Skin epidermis (tissue), 12 donors: ENCODE measurements around the gene MAD1L1.

Source experiments
- H3K27ac ChIP-seq, 21 experiments: fragments of 200-600 bp; sonication (generic) in 11 of 21; one replicate each; pipeline ENCODE4 v1.5.0; 2020; ENCODE audit warnings: mild to moderate bottlenecking in 3 of 21, inconsistent platforms in 2 of 21, moderate library complexity in 2 of 21
- H3K4me3 ChIP-seq, 7 experiments: fragments of 200-600 bp; sonication (generic) in 2 of 7; one replicate each; pipeline ENCODE4 v1.5.0; 2020; ENCODE audit warnings: inconsistent platforms in 2 of 7, mild to moderate bottlenecking in 2 of 7, moderate library complexity in 1 of 7

The MAD1L1 gene

DNA sequence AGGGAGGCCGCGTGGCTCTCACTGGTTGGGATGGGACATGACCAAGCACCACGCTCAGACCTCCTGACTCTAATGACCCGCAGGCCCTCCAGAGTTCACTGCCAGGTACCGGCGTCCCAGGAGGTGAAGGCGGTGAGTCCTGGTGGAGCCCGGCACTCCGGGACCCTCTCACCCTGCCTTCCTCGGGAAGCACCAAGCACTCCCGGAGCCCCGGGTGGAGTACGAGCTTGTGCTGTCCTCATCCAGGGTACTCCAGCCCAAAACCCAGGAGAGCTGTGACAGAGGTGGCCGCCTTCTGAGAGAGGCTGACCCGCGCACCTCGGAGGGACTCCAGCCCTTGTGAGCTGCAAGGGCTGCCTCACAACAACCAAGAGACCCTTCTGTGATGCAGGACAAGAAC, 9.4 kb downstream of the MAD1L1 start:
- no peak overlapping the region for H3K27ac ChIP-seq
- no peak overlapping the region for H3K4me3 ChIP-seq

DNA sequence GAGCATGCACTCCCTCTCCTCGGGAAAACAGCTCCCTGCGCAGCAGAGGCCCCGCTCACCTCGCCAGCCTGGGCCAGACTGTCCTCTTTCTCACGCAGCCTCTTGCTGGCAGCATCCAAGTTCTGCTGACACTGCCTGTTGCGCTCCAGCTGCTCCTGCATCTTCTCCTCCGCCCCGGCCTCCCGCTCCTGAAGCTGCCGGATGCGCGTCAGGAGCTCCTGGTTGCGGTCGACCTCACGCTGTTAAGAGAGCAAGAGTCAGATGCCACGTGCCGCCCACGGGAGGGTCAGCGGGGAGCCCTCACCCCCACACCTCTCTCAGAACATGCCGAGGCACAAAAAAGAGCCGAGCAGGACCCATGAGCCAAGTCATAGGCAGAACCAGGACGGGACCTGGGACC, 10.2 kb downstream of the MAD1L1 start:
- Histone ChIP-seq H3K27ac (no peak overlapping the region), H3K4me3 (no peak overlapping the region)

DNA sequence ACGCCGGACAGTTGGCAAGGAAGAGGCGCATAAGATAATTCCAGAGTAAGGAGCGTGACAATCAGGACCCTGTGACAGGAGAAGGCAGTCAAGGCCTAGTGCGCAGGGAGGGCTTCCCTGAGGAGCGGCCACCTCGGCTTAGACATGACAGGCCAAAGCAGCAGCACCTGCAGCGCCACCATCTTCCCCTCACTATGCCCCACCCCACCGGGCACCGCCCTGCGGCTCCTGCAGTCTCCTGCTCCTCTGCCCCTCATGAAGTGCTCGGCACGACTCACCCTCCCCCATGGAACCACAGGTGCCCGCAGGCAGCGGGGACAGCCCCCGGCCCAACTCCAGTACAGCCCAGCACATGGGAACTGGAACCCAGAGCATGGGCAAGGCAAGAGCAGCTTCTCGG, 11.8 kb downstream of the MAD1L1 start:
- H3K4me3 ChIP-seq, result no peak overlapping the region
- H3K27ac ChIP-seq, result no peak overlapping the region

DNA sequence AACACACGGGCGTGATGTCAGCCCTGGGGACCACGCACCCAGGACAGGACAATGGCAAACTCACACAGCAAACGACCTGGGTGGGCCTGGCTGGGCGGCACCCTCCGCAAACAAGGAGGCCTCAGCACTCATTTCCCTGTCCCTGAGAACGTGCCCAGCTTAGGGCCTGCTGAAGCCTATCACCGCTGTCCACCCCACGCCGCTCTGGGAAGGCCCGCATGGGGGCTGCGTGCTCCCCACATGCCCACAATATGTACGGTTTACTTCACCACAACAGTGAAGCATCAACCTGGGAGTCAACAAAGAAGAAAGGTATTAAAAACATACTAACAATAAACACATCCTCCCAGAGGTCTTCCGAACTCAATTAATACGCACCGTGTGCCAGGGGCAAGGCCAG, 12.2 kb downstream of the MAD1L1 start:
- Histone ChIP-seq H3K27ac (no peak overlapping the region), H3K4me3 (no peak overlapping the region)

DNA sequence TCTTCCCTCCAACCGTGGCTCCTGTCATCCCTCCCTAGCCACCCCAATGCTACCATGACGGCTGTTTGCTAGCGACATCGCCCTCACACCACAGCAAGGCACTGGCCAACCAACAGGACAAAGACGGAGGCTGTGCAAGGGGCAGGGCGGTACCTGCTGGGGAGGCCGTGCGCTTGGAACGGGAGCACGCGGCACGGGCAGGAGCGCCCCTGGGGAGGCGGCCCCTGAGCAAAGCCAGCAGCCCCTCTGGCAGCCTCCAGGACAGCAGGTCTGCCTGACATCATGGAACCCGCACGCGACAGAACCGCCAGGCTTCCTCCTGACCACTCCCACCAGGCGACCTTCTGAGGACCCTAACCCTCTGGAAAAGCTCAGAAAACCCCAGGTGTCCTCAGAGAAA, 12.7 kb downstream of the MAD1L1 start:
- Histone ChIP-seq H3K27ac (no peak overlapping the region), H3K4me3 (no peak overlapping the region)

DNA sequence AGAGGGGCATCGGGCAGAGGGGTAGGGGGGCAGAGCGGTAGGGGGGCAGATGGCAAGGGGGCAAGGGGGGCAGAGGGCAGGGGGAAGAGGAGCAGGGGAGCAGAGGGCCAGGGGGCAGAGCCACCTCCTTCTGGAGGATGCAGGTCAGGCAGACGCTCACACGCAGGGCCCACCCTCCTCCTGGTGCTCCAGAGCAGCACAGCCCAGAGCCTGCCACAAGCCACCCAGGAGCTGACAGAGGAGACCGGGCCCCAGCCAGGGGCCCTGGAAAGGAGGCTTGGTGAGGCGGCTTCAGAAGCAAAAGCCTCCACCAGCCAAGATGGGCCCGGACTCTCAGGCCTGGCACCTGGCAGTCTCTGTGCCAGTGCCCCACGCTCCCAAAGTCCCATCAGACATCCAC, 13.1 kb downstream of the MAD1L1 start:
- H3K4me3 ChIP-seq, result no peak overlapping the region

DNA sequence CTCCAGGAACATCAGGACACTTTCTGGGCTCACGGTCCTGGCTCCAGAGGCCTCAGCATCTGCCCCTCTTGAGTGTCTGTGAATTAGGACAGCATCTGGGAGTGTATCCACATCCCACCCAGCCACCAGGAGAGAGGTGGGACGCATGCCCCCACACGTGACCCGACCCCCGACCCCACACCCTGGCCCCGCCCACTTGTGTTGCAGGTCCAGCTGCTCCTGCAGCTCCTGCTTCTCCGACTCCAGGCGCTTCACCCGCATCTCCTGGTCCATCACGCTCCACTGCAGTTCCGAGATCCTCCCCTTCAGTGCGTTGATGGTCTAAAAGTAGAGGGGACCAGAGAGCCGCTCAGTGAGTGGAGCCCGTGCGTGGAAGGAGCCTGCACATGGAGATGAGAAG, 13.6 kb downstream of the MAD1L1 start:
- no peak overlapping the region for H3K4me3 ChIP-seq

More for the DNA sequence above, 13.1 kb downstream of the MAD1L1 start:
- H3K27ac ChIP-seq, result no peak overlapping the region

DNA sequence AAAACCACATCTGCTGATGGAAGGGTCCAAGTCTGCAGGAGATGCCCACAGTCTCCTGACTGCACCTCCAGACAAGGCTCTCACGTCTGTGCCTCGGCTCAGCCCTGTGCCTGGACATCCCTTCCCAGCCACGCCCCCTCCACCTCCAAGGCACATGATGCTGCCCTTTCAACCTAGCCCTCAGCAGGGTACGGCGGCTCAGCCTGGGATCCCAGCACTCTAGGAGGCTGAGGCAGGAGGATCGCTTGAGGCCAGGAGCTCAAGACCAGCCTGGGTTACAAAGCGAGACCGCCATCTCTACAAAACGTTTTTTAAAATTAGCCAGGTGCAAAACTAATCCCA, 14.3 kb downstream of the MAD1L1 start:
- no peak overlapping the region for H3K4me3 ChIP-seq

More for the DNA sequence above, 13.6 kb downstream of the MAD1L1 start:
- no peak overlapping the region for H3K27ac ChIP-seq

DNA sequence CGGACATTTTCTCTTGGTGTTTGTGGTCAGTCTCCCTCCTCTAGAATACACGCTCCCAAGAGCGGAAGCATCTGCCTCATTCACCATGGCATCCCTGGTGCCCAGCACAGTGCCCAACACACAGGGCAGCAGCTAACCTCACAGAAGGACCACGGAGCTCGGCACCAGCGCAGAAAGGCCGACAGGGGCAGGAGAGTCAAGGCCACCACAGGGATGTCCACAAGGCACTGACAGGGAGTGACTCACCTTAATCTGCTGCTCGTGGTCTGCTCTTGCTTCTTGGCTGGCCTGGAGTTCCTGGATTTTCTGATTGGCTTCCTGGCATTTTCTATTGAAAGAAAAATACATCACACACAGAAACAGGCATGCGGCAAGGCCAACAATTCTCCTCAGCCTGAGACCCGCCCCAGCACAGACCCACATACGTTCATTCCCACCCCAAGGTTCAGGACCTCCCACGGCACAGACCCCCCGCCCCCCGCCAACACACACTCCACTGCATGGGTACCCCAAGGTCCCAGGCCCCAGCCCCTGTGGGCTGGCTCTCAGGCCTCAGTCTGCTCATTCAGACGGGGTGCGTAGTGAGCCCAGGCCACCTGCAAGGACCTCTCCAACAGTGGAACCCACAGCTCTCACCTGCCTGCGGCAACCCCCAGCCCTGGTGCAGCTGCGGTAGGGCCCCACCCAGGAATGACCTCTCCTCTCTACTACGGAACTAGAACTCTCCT, 14.9 kb downstream of the MAD1L1 start:
- H3K4me3 ChIP-seq, result no peak overlapping the region

More for the DNA sequence above, 14.3 kb downstream of the MAD1L1 start:
- no peak overlapping the region for H3K27ac ChIP-seq

DNA sequence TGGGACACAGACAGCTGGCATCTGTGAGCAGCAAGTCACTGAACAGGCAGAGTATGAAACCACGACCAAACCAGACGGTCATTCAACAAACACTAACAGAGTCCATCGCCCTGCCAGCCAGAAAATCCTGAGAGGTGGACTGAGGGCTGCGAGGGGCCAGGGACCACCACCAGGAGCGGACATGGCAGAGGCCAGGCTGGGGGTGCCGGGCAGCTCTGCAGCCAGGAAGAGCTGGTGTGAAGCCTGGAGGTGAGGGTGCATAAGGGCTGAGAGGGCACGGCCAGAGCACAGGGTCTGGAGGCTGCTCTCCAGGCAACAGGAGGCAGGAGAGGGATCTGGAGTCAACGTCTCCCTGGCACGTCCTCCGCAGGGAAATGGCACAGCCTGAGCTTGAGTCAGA, 15.5 kb downstream of the MAD1L1 start:
- Histone ChIP-seq H3K4me3 (no peak overlapping the region), H3K27ac (no peak overlapping the region)

More for the DNA sequence above, 14.9 kb downstream of the MAD1L1 start:
- no peak overlapping the region for H3K27ac ChIP-seq

DNA sequence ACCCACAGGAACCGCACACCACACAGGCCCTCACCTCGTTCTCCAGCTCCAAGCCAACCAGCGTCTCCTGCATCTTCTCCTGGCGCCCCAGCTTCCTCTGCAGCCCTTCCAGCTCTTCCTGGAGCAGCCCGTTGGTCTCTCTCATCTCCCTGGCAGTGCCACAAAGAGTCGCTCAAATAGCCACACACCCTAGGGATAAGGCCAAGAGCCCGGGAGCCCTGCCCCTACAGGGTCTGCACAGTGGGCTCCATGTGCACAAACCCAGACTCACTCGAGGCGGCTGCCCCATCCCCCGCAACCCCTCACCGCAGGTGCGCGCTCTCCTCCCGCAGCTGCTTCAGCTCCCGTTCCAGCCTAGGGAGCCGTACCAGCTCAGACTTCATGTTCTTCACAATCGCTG, 16.9 kb downstream of the MAD1L1 start:
- Histone ChIP-seq H3K27ac (no peak overlapping the region), H3K4me3 (no peak overlapping the region)

DNA sequence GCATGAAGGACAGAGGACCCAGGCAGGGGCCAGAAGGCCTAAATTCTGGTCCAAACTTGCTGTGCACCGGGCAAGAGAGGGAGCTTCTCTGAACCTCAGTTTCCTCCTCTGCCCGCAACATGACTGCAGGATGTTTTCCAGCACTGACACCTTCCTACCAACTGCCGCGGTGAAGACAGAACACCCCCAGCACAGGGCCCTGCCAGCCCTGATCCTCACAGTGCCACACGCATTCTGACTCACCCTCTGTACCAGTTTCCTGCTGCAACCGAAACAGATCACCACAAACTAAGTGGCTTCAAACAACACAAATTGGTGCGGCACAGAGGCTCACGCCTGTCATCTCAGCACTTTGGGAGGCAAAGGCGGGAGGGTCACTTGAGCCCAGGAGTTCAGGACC, 18.1 kb downstream of the MAD1L1 start:
- Histone ChIP-seq H3K27ac (peak overlapping the region in 1 of 21 experiments; percentile 55), H3K4me3 (no peak overlapping the region)

DNA sequence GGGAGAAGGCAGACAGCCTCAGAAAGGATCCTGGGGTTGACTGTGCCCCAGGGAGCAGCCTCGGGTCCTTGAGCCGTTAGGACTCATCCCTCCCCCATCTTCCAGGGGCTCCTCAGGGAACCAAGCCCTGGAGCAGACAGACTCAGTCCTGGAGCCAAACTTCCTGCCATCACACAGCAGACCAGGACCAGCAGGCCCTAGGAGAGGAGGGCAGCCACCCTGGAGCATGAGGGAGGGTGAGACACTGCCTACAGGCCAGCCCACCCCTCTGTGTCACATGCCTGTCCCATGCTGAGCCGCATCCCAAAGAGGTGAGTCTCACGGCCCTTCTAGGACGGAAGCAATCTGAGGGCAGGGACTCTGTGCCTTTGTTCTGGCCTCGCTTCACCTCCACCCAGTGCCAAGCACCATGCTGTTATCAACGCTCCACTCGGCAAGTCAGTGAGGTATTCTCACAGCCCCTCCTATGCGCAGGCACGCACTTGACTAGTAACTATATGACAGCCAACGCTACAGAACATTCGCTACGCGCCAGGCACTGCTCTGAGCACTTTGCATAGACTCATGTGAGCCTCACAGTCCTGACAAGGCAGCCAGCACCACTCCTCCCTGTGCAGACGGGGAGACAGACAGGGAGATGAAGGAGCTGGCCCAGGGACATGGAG, 19.1 kb downstream of the MAD1L1 start:
- H3K4me3 ChIP-seq, result no peak overlapping the region
- peak overlapping the region in 1 of 21 experiments; percentile 55 for H3K27ac ChIP-seq

DNA sequence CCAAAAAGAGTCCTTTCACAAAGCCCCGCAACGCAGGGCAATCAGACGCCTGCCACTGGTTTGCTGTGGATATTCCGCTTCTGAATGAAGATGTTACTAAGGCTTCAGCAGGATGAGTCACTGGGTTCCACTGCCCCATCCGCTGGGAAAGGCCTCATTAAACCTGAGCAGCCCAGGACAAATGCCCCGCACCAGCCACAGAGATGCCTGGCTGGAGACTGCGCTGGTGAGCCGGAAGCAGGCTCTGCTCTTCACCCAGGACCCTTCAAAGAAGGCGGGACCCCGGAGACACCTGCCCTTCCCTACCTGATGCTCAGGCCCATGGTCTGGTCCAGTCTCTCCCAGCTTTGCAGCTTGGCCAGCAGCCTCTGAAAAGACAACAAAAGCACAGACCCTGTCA, 19.8 kb downstream of the MAD1L1 start:
- no peak overlapping the region for H3K4me3 ChIP-seq
- H3K27ac ChIP-seq, result no peak overlapping the region

DNA sequence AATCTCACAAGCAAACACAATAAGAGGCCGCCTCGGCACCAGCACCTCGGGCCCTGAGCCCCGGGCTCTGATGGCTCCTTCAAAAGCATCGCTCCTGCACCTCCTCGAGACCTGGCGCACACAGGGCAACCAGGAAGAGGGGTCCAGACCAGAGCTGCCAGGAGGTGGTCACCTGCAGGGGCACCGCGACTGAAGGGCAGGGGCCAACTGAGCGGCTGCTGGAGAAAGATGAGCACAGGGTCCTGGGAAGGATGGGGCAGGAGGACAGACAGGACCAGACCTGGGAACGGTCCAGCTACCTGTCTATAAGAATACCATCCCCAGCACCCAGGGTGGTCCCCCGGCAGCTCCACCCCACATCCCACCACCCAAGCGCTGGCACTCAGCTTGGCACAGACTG, 20.8 kb downstream of the MAD1L1 start:
- H3K4me3 ChIP-seq, result no peak overlapping the region
- no peak overlapping the region for H3K27ac ChIP-seq

DNA sequence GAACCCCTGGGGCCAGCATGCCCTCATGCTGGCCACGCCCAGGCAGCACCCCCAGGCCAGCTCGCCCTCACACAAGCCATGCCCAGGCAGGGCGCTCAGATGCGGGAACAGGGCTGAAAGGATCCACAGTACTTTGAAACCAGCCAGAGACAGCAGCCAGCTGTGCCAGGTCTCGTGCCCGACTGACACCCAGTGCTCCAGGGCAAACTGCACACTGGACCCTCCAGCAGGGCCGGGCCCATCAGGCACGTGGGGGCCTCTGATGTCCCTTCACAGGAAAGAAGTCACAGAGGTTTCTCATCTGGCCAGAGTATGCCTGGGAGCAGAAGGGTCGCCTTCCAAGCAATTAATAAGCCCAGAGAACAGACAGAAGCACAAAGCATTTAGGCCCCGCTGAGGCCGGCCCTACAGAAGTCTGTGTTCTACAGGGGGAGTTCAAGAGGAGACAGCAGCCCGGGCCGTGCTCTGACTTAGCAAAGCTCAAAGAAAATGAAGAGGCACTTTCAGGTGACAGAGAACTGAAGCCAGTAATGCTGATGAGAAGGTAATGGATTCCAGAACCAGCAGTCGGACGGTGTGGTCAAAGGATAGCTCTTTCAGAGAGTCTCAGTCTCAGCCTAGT, 21.4 kb downstream of the MAD1L1 start:
- no peak overlapping the region for H3K27ac ChIP-seq
- no peak overlapping the region for H3K4me3 ChIP-seq

DNA sequence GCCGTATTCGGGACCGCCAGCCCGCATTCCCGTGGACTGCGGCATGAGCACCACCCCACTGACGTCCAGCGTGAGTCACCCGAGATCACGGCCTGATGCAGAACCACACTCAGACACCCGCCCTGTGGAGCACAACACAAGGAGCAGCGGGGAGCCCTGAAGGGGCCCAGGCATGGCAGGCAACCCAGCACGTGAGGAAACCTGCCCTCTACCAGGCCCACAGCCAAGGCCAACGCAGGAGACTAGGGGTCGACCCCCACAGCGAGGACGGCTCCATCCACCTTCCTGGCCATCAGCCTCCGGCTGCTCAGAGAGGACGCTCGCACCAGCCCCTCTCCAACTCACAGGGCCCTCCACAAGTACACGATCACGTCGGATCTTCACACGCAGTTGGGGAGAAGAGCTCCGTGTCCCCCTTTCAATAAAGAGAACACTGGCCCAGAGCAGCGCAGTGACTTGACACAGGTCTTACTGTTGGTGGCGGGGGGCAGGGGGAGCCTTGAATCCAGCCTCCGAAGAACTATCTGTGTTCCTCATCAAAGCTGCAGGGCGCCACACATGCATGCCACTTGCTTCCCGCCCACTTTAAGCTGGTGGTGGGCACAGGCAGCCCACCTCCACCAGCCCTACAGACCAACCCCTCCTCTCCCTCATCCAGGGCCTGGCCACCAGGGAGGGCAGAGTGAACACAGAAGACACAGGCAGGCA, 22.0 kb downstream of the MAD1L1 start:
- Histone ChIP-seq H3K4me3 (no peak overlapping the region), H3K27ac (no peak overlapping the region)

DNA sequence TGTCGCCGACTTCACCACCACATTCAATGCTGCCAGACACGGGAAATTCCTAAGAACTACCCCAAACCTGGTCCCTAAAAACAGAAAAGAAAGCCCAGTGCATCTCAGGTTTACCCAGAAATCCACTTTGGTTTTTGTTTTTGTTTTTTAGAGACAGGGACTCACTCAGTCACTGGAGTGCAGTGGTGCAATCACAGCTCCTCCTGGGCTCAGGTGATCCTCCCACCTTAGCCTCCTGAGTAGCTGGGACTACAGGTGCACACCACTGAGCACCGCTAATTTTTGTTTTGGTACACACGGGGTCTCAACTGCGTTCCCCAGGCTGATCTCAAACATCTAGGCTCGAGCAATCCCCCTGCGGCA, 22.8 kb downstream of the MAD1L1 start:
- H3K27ac ChIP-seq, result peak overlapping the region in 1 of 21 experiments; percentile 35
- H3K4me3 ChIP-seq, result no peak overlapping the region

DNA sequence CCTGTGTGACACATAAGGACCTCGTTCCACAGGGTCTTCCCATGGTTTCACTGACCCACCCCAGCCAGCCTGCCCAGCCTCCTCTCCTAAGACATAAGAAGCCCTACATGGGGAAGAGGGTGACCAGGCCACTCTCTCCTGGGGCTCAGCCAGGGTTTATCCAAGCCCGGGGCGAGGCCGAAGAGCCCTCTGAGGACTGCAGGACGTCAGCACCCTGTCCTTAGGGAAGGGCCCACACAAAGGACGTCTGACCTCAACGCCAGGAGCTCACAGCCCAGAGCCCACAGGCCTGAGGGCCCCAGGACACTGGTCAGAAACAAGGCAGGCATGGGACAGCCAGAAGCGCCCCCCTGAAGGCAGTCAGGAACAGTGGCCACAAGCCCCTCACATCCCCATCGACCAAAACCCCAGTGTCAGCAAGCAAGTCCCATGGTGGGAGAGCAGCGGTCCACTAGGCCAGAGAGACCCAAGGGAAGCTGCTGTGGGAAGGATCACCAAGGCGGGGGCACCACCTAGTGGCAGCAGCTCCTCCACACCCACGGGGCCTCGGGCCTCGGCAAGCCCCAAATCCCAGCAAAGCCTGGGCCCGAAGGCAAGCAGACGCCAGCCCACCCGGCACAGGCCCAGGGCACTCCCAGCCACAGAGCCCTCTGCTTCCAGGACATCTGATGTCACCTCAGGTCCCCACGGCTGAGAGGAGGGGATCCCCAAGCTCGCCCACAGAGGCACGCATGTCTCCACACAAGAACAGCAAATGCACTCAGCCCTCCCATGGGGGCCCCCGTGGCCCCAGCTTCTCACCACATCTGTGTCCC, 23.4 kb downstream of the MAD1L1 start:
- peak overlapping the region in 1 of 21 experiments; percentile 35 for H3K27ac ChIP-seq
- no peak overlapping the region for H3K4me3 ChIP-seq

DNA sequence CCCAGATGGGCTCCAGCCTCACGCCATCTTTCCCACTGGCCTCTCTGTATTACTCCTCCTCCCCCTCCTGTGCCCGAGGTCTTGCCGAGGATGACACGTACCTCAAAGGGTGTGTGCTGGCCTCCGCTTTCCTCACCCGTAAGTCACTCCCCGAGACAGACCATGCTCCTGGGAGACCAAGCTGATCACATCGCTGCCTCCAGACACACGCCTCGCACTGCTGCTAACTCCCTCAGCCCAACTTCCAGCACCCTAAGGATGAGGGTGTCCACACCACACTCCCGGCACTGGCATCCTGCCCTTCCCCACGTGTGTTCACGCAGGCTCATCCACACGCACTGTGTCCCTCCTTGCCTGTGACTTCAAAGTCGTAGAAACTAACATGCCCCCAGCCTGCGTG, 24.0 kb downstream of the MAD1L1 start:
- no peak overlapping the region for H3K27ac ChIP-seq
- no peak overlapping the region for H3K4me3 ChIP-seq
